HL-60/S4 treated with retinoic acid at 250 ng/mL for 4 days and 3 days (cell line): ENCODE results near the gene PRR5L.

Experiments used
- in situ Hi-C: fragments of 300-500 bp; cut with MboI; formaldehyde crosslinking; loops from 2 replicates; pipeline ENCODE4 v1.7.0; 2022; ENCODE audit warnings: low sequenced_read_pairs

PRR5L gene

GRCh38 chr11:36398231-36398953, 102.3 kb downstream of the PRR5L start:
- in situ Hi-C loops: no loop called here

- in situ Hi-C loops: no loop called here
Observed at GRCh38 chr11:36399236-36399635, 103.1 kb downstream of the PRR5L start.

- in situ Hi-C loops: no loop called here
Observed at GRCh38 chr11:36399745-36400144, 103.7 kb downstream of the PRR5L start.

- in situ Hi-C loops: no loop called here
Observed at GRCh38 chr11:36400766-36401455, 104.8 kb downstream of the PRR5L start.

- in situ Hi-C loops: no loop called here
Observed at GRCh38 chr11:36402568-36403170, 106.6 kb downstream of the PRR5L start.

- in situ Hi-C loops: no loop called here
Observed at GRCh38 chr11:36403661-36404060, 107.6 kb downstream of the PRR5L start.

GRCh38 chr11:36404831-36405230, 108.7 kb downstream of the PRR5L start:
- in situ Hi-C loops: no loop called here

- in situ Hi-C loops: no loop called here
Observed at GRCh38 chr11:36405585-36406367, 109.7 kb downstream of the PRR5L start.

GRCh38 chr11:36407356-36407755, 111.3 kb downstream of the PRR5L start:
- in situ Hi-C loops: no loop called here

GRCh38 chr11:36408498-36409136, 112.5 kb downstream of the PRR5L start:
- in situ Hi-C loops: no loop called here

- in situ Hi-C loops: no loop called here
Observed at GRCh38 chr11:36409152-36409816, 113.2 kb downstream of the PRR5L start.

- in situ Hi-C loops: no loop called here
Observed at GRCh38 chr11:36411202-36411640, 115.1 kb downstream of the PRR5L start.

GRCh38 chr11:36412781-36413383, 116.8 kb downstream of the PRR5L start:
- in situ Hi-C loops: no loop called here

GRCh38 chr11:36417154-36417553, 121.1 kb downstream of the PRR5L start:
- in situ Hi-C loops: no loop called here

- in situ Hi-C loops: no loop called here
Observed at GRCh38 chr11:36419791-36420424, 123.8 kb downstream of the PRR5L start.

- in situ Hi-C loops: no loop called here
Observed at GRCh38 chr11:36421546-36422155, 125.6 kb downstream of the PRR5L start.

- in situ Hi-C loops: no loop called here
Observed at GRCh38 chr11:36425561-36426081, 129.5 kb downstream of the PRR5L start.

GRCh38 chr11:36426226-36426848, 130.2 kb downstream of the PRR5L start:
- in situ Hi-C loops: no loop called here
